MM.1S (cell line): ENCODE results near the gene TGOLN2.
"Not testable (repeated sequence)": the region's sequence is repeated elsewhere in the genome, so short reads cannot be mapped to it uniquely, and the experiment has no call there.

Experiments
- DNase-seq: peaks from one replicate; pipeline ENCODE4 v3.0.0-alpha.2; 2015
- H2AFZ ChIP-seq: fragments of 300-600 bp; sonication (generic); 2 replicates; pipeline ENCODE4 v1.6.0; 2016; ENCODE audit warnings: antibody characterized with exemption, low read length
- H3F3A ChIP-seq: fragments of 300-600 bp; sonication (generic); 2 replicates; pipeline ENCODE4 v1.6.1; 2016; ENCODE audit warnings: mild to moderate bottlenecking, antibody characterized with exemption, low read length, moderate library complexity, mixed read lengths; ENCODE audit not compliant: insufficient read depth
- H3K27ac ChIP-seq: fragments of 300-600 bp; sonication (generic); 2 replicates; pipeline ENCODE4 v1.5.1; 2016; ENCODE audit warnings: mild to moderate bottlenecking, low read length
- H3K27me3 ChIP-seq: fragments of 300-600 bp; sonication (generic); replicated peaks from 2 replicates; pipeline ENCODE4 v1.6.0; 2016; ENCODE audit warnings: low read length; ENCODE audit not compliant: insufficient read depth
- H3K36me3 ChIP-seq: fragments of 300-600 bp; sonication (generic); replicated peaks from 2 replicates; pipeline ENCODE4 v1.6.1; 2016; ENCODE audit warnings: mild to moderate bottlenecking, low read length, mixed read lengths; ENCODE audit not compliant: insufficient read depth
- H3K4me1 ChIP-seq: fragments of 300-600 bp; sonication (generic); 2 replicates; pipeline ENCODE4 v1.6.1; 2016; ENCODE audit warnings: low read length, mixed read lengths
- H3K4me2 ChIP-seq: fragments of 300-600 bp; sonication (generic); 2 replicates; pipeline ENCODE4 v1.6.0; 2016; ENCODE audit warnings: low read depth, low read length
- H3K4me3 ChIP-seq: fragments of 300-600 bp; sonication (generic); 2 replicates; pipeline ENCODE4 v1.5.1; 2016; ENCODE audit warnings: low read length, mixed read lengths
- H3K79me2 ChIP-seq: fragments of 300-600 bp; sonication (generic); 2 replicates; pipeline ENCODE4 v1.6.1; 2016; ENCODE audit warnings: mixed run types, low read length, mixed read lengths
- H3K9ac ChIP-seq: fragments of 300-600 bp; sonication (generic); 2 replicates; pipeline ENCODE4 v1.6.1; 2016; ENCODE audit warnings: low read length, mixed read lengths
- H3K9me2 ChIP-seq: fragments of 300-600 bp; sonication (generic); replicated peaks from 2 replicates; pipeline ENCODE4 v1.6.1; 2016; ENCODE audit warnings: mild to moderate bottlenecking, low read length, mixed read lengths; ENCODE audit not compliant: insufficient read depth
- H3K9me3 ChIP-seq: fragments of 300-600 bp; sonication (generic); replicated peaks from 2 replicates; pipeline ENCODE4 v1.6.1; 2016; ENCODE audit warnings: mild to moderate bottlenecking, low read length, mixed read lengths; ENCODE audit not compliant: insufficient read depth
- H4K20me1 ChIP-seq: fragments of 300-600 bp; sonication (generic); 2 replicates; pipeline ENCODE4 v1.6.1; 2016; ENCODE audit warnings: mild to moderate bottlenecking, low read length, moderate library complexity, mixed read lengths; ENCODE audit not compliant: insufficient read depth
- EZH2 ChIP-seq: fragments of 300-600 bp; sonication (generic); optimal IDR thresholded peaks from 2 replicates; pipeline ENCODE3; 2017; ENCODE audit warnings: low read depth, mild to moderate bottlenecking, antibody characterized with exemption, low read length, mixed read lengths
- EZH2phosphoT487 ChIP-seq: fragments of 300-600 bp; sonication (generic); IDR thresholded peaks from 2 replicates; pipeline ENCODE4 v1.6.1; 2018; ENCODE audit warnings: antibody characterized with exemption, low read length
- TF ChIP-seq, protein P1 (sequence below): fragments of 300-600 bp; sonication (generic); IDR thresholded peaks from 2 replicates; pipeline ENCODE4 v1.5.1; 2016; ENCODE audit warnings: antibody characterized with exemption, low read length, mixed read lengths

Gene TGOLN2

DNA sequence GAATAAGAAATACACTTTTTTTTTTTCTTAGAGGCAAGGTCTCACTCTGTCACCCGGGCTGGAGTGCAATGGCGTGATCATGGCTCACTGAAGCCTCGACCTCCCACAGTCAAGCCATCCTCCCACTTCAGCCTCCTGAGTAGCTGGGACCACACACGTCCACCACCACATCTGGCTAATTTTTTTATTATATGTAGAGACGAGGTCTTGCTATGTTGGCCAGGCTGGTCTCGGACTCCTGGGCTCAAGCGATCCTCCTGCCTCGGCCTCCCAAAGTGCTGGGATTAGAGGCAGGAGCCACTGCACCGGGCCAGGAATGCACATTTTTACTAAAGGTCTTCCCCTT lies 2.4 kb downstream of the TGOLN2 start:
- Histone ChIP-seq H3K9me2 (no peaks in the 10 kb centered on the region), H3K4me2 (peak overlapping the region; percentile 93), H3K9ac (peak overlapping the region; percentile 98; the same call in 1 of the 2 replicates), H2AFZ (no peak overlapping the region), H3K4me3 (peak overlapping the region; percentile 98), H3F3A (peaks cover 18% of the 10 kb centered on the region; the same call in 1 of the 2 replicates), H3K79me2 (peaks cover 75% of the 10 kb centered on the region), H3K9me3 (no peaks in the 10 kb centered on the region), H3K4me1 (peaks cover 16% of the 10 kb centered on the region), H3K36me3 (0 out of 2 replicates have a peak, but pooled peaks cover 16% of the 10 kb centered on the region), H3K27me3 (no peaks in the 10 kb centered on the region), H3K27ac (no peak overlapping the region), H4K20me1 (peaks cover 17% of the 10 kb centered on the region)
- TF ChIP-seq, protein P1, sequence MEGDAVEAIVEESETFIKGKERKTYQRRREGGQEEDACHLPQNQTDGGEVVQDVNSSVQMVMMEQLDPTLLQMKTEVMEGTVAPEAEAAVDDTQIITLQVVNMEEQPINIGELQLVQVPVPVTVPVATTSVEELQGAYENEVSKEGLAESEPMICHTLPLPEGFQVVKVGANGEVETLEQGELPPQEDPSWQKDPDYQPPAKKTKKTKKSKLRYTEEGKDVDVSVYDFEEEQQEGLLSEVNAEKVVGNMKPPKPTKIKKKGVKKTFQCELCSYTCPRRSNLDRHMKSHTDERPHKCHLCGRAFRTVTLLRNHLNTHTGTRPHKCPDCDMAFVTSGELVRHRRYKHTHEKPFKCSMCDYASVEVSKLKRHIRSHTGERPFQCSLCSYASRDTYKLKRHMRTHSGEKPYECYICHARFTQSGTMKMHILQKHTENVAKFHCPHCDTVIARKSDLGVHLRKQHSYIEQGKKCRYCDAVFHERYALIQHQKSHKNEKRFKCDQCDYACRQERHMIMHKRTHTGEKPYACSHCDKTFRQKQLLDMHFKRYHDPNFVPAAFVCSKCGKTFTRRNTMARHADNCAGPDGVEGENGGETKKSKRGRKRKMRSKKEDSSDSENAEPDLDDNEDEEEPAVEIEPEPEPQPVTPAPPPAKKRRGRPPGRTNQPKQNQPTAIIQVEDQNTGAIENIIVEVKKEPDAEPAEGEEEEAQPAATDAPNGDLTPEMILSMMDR, result no peak
- no peak for TF ChIP-seq EZH2
- no peak for TF ChIP-seq EZH2phosphoT487
- no peak for DNase-seq

DNA sequence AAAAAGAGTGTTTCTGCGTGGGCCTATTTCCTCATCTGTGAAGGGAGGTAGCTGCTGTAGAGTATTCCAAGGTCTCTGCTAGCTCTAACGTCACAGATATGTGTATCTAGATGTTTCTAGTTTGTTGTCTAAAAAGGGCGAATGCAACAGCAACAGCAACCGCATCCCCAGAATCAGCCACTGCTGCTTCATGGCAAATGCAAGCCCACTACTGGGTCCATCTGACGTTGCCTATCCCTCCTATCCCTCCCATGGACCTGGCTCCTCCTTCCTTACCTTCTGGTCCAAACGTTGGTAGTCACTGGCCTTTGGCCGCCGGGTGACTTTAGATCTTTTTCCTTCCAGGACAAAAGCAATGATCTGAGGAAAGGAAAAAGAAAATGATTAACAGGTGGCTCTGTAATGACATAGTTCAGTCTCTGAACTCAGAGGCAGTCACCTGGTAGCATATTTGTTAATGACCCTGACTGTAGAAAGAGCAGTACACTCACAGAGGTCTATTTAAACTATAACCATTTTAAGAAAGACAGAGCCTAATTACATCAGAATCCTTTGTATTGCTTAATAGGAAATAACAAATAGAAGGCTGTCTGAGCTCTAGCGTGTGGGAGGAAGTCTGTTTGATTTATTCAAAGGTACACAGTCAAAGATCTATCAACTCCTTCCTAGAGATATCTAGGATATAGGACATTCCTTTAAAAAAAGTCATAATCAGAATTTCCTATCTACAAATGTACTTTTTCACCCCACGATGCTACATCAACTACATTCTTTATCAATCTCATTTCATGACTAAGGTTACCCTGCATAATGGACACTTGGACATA lies 2.9 kb downstream of the TGOLN2 start:
- no peaks in the 10 kb centered on the region for H3K27me3 ChIP-seq
- no peak overlapping the region for H2AFZ ChIP-seq
- H3F3A ChIP-seq, result peaks cover 18% of the 10 kb centered on the region; the same call in 1 of the 2 replicates
- TF ChIP-seq EZH2phosphoT487, result no peak
- TF ChIP-seq, protein P1, result no peak
- 0 out of 2 replicates have a peak, but pooled peaks cover 19% of the 10 kb centered on the region for H3K36me3 ChIP-seq
- peaks cover 17% of the 10 kb centered on the region for H4K20me1 ChIP-seq
- H3K4me3 ChIP-seq, result peak overlapping the region; percentile 98
- H3K9me3 ChIP-seq, result no peaks in the 10 kb centered on the region
- H3K79me2 ChIP-seq, result peaks cover 80% of the 10 kb centered on the region
- peak overlapping the region; percentile 98; the same call in 1 of the 2 replicates for H3K9ac ChIP-seq
- H3K27ac ChIP-seq, result no peak overlapping the region
- DNase-seq, result no peak
- H3K4me2 ChIP-seq, result peak overlapping the region; percentile 93
- peaks cover 16% of the 10 kb centered on the region for H3K4me1 ChIP-seq
- H3K9me2 ChIP-seq, result no peaks in the 10 kb centered on the region

DNA sequence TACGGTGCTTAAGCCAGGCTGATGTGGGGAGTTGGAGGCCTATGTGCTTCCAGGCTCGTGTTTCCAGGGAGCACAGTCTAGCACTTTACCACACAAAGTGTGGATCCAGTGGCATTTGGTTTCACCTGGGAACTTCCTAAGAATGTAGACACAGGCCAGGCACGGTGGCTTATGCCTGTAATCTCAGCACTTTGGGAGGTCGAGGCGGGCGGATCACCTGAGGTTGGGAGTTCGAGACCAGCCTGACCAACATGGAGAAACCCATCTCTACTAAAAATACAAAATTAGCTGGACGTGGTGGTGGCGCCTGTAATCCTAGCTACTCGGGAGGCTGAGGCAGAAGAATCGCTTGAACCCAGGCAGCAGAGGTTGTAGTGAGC lies 3.8 kb downstream of the TGOLN2 start:
- H3K9ac ChIP-seq, H3K4me2 ChIP-seq: not testable (repeated sequence)

DNA sequence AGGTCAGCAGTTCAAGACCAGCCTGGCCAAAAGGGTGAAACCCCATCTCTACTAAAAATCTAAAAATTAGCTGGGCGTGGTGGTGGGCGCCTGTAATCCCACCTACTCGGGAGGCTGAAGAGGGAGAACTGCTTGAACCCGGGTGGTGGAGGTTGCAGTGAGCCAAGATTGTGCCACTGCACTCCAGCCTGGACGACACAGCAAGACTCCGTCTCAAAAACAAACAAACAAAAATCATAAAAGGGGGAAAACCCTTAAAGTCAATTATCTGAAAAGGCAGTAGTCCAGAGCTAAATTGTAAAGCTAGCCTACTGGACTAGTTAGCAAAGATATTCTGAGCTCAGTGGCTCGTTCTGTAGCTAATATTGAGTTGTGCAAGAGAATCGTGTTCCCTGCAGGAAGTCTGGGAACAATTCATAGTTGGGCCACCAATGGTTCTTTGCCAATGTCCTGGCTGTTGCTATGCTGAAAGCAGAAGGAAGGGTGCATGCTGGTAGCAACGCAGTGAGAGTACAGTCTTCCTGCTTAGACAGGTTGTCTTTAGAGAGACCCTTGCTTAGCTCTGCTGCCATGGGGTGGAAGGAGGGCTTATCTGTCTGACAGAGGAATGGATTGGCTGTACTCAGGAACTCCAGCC lies 4.3 kb downstream of the TGOLN2 start:
- Histone ChIP-seq H3K27me3 (no peaks in the 10 kb centered on the region), H3K4me1 (peaks cover 16% of the 10 kb centered on the region), H3K36me3 (peaks cover 19% of the 10 kb centered on the region; the same call in 1 of the 2 replicates), H3K79me2 (peaks cover 93% of the 10 kb centered on the region), H3K9ac (no peak overlapping the region), H4K20me1 (peaks cover 20% of the 10 kb centered on the region), H3K27ac (no peak overlapping the region), H3K9me3 (no peaks in the 10 kb centered on the region), H3K4me2 (no peak overlapping the region), H3K4me3 (no peak overlapping the region), H3F3A (peaks cover 20% of the 10 kb centered on the region), H2AFZ (no peak overlapping the region), H3K9me2 (no peaks in the 10 kb centered on the region)
- TF ChIP-seq, protein P1, result no peak
- TF ChIP-seq EZH2, result no peak
- no peak for TF ChIP-seq EZH2phosphoT487
- no peak for DNase-seq

More for the DNA sequence above, 3.8 kb downstream of the TGOLN2 start:
- Histone ChIP-seq H3K36me3 (0 out of 2 replicates have a peak, but pooled peaks cover 19% of the 10 kb centered on the region), H4K20me1 (peaks cover 20% of the 10 kb centered on the region), H3K79me2 (peaks cover 88% of the 10 kb centered on the region), H3F3A (peaks cover 20% of the 10 kb centered on the region), H3K4me1 (peaks cover 16% of the 10 kb centered on the region)
- H3K4me3 ChIP-seq, DNase-seq, H3K9me3 ChIP-seq, H3K27me3 ChIP-seq, H2AFZ ChIP-seq, H3K27ac ChIP-seq, H3K9me2 ChIP-seq: not testable (repeated sequence)
